MCF 10A (cell line): ENCODE results near the gene SPAG16. TPM values are rescaled to one million over a fixed set of nuclear protein-coding genes. Genes with fewer than 3 reads are reported as not detected.
A peak's percentile ranks its signal among the peaks of the same experiment; 100 is the strongest.

ENCODE experiments used
- BruUV-seq: library from RNA; stranded (reverse); fragments of 400-500 nt; replicated peaks from 2 replicates; lab custom pipeline; 2021; lab: Mats Ljungman, UMichigan
- CTCF ChIA-PET: fragments of 300-600 bp; sonication (Branson Sonifier 250); formaldehyde crosslinking; extraction: SDS; loops from one replicate; lab custom pipeline; 2021; ENCODE audit warnings: antibody characterized with exemption, inconsistent platforms; lab: Yijun Ruan, JAX
- POLR2A ChIA-PET: fragments of 300-600, 350-650 bp; sonication (Branson Sonifier 250); formaldehyde crosslinking; extraction: SDS; loops from one replicate; lab custom pipeline; 2020; ENCODE audit warnings: antibody characterized with exemption, inconsistent platforms; lab: Yijun Ruan, JAX
- DNase-seq: peaks from one replicate; pipeline ENCODE4 v3.0.0-alpha.2; 2018; ENCODE audit not compliant: unreplicated experiment
- H3K27ac Mint-ChIP-seq: one replicate; pipeline ENCODE4 v1.8.0; 2022; ENCODE audit warnings: mild to moderate bottlenecking, low read depth, mixed read lengths; ENCODE audit not compliant: unreplicated experiment
- H3K27me3 Mint-ChIP-seq: one replicate; pipeline ENCODE4 v1.8.0; 2022; ENCODE audit warnings: mixed read lengths; ENCODE audit not compliant: insufficient read depth, unreplicated experiment
- H3K36me3 Mint-ChIP-seq: one replicate; pipeline ENCODE4 v1.8.0; 2022; ENCODE audit warnings: mild to moderate bottlenecking, moderate library complexity, mixed read lengths; ENCODE audit not compliant: insufficient read depth, unreplicated experiment
- H3K4me1 Mint-ChIP-seq: one replicate; pipeline ENCODE4 v1.8.0; 2022; ENCODE audit warnings: mixed read lengths; ENCODE audit not compliant: insufficient read depth, unreplicated experiment
- H3K4me3 Mint-ChIP-seq: one replicate; pipeline ENCODE4 v1.8.0; 2022; ENCODE audit warnings: mild to moderate bottlenecking, moderate library complexity, mixed read lengths; ENCODE audit not compliant: unreplicated experiment
- H3K9me3 Mint-ChIP-seq: one replicate; pipeline ENCODE4 v1.8.0; 2022; ENCODE audit warnings: mixed read lengths; ENCODE audit not compliant: unreplicated experiment
- intact Hi-C: fragments of 100-400 bp; cut with micrococcal nuclease; formaldehyde crosslinking; loops from 2 replicates; pipeline ENCODE4 v1.14.1; 2022
- total RNA-seq: library from RNA; stranded (reverse); gene quantifications from 2 replicates; pipeline ENCODE4 v1.2.3, GENCODE V29; 2022
- TF ChIP-seq, protein P1 (sequence below): fragments of 200-600 bp; IDR thresholded peaks from one replicate; pipeline ENCODE4 v1.8.0; 2022; ENCODE audit warnings: antibody characterized with exemption, mild to moderate bottlenecking; ENCODE audit not compliant: unreplicated experiment

Gene SPAG16
- total RNA-seq, 1 experiment from 2014 or later: 11.5 TPM

DNA sequence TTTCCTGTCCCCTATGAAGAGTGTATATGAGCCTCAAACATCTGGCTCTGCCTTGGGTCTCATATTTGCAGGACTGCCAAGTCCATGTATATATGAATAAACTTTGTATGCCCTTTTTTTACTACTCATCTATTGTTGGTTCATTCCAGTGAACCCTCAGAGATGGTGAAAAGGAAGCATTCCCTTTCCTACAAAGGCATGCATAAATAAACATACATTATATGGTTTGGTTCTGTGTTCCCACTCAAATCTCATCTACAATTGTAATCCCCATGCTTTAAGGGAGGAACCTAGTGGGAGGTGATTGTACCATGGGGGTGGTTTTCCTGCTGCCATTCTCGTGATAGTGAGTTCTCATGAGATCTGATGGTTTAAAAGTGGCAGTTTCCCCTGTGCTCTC, 534.2 kb downstream of the SPAG16 start:
- CTCF ChIA-PET: interaction anchor here (0.6 to 1.0 kb wide), 2 partner anchors 11 to 920 kb away, joined by 3 read pairs; no protein-coding TSS in a partner anchor

DNA sequence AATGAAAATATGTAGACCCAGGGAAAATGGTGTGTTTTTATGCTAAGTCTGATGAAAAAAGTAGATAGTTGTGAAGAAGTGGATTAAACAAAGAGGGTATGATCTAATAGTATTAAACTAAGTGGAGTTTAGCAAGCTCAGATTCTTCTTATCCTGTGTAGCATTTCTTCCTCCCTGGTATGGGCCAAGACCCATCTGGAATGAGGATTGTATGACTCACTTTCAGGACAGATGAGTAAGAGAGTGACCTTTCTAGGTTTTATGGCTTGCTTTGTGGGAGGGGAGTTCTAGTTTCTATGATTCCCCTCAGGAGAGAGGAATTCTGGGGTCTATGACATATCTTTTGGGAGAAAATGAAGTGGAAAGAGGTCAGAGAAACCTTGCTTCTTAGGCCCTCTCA, 550.1 kb downstream of the SPAG16 start:
- intact Hi-C loops: no loop called here
- no peak overlapping the region for H3K4me3 Mint-ChIP-seq
- peaks cover 6% of the 10 kb centered on the region for H3K36me3 Mint-ChIP-seq
- BruUV-seq: no TSS peak
- peak; percentile 82 for DNase-seq
- no peaks in the 10 kb centered on the region for H3K9me3 Mint-ChIP-seq
- H3K4me1 Mint-ChIP-seq: peaks cover 11% of the 10 kb centered on the region
- POLR2A ChIA-PET: interaction anchor here (0.6 kb wide), 1 partner anchor 301 kb away, joined by 3 read pairs; no protein-coding TSS in a partner anchor
- H3K27ac Mint-ChIP-seq: peak overlapping the region; percentile 5
- H3K27me3 Mint-ChIP-seq: no peaks in the 10 kb centered on the region
- CTCF ChIA-PET: no interaction called here
- TF ChIP-seq, protein P1, sequence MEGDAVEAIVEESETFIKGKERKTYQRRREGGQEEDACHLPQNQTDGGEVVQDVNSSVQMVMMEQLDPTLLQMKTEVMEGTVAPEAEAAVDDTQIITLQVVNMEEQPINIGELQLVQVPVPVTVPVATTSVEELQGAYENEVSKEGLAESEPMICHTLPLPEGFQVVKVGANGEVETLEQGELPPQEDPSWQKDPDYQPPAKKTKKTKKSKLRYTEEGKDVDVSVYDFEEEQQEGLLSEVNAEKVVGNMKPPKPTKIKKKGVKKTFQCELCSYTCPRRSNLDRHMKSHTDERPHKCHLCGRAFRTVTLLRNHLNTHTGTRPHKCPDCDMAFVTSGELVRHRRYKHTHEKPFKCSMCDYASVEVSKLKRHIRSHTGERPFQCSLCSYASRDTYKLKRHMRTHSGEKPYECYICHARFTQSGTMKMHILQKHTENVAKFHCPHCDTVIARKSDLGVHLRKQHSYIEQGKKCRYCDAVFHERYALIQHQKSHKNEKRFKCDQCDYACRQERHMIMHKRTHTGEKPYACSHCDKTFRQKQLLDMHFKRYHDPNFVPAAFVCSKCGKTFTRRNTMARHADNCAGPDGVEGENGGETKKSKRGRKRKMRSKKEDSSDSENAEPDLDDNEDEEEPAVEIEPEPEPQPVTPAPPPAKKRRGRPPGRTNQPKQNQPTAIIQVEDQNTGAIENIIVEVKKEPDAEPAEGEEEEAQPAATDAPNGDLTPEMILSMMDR: no peak

More for the DNA sequence above, 534.2 kb downstream of the SPAG16 start:
- intact Hi-C loops: no loop called here
- Mint-ChIP-seq H3K9me3 (peaks cover 6% of the 10 kb centered on the region), H3K36me3 (no peaks in the 10 kb centered on the region), H3K27ac (no peak overlapping the region), H3K4me3 (no peak overlapping the region), H3K4me1 (no peaks in the 10 kb centered on the region), H3K27me3 (no peaks in the 10 kb centered on the region)
- POLR2A ChIA-PET: no interaction called here
- no peak for DNase-seq
- TF ChIP-seq, protein P1: no peak
- BruUV-seq: no TSS peak

DNA sequence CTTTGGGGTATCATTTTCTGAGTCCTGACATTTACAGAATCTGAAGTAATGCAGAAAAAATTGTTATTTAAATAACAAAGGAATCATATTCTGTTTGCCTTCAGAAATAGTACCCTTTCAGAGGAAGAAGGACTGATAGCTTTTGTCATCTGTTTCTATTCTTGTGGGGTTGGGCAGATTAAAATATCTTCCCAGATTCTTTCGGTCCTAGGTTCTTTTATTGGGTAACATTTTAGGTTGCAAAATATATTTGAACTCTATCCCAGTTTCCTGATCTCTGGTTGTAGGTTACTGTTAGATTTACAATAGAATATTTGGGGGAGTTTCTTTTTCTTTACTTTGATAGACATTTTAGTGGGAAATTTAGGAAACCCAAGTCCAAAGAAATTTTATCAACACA, 550.5 kb downstream of the SPAG16 start:
- POLR2A ChIA-PET: no interaction called here
- intact Hi-C loops: no loop called here
- Mint-ChIP-seq H3K9me3 (no peaks in the 10 kb centered on the region), H3K27me3 (no peaks in the 10 kb centered on the region), H3K4me3 (no peak overlapping the region), H3K27ac (peak overlapping the region; percentile 5), H3K36me3 (peaks cover 6% of the 10 kb centered on the region), H3K4me1 (peaks cover 11% of the 10 kb centered on the region)
- CTCF ChIA-PET: no interaction called here
- no TSS peak for BruUV-seq
- peak; percentile 52 for DNase-seq
- TF ChIP-seq, protein P1: no peak

DNA sequence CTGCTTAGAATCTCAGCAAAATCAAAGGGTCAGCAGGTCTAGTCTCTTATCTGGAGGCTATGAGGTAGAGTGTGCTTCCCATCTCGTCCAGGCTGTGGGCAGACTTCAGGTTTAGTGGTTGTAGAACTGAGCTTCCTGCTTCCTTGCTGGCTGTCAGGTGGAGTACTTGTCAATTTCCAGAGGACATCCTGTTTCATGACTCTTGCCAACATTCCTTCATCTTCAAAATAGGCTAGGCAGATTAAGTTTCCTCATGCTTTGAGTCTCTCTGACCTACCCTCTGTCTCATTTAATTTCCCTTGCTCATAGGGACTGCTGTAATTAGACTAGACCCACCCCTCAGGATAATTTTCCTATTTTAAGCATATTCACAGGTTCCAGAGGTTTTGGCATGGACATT, 562.6 kb downstream of the SPAG16 start:
- Mint-ChIP-seq H3K4me3 (no peak overlapping the region), H3K9me3 (peaks cover 7% of the 10 kb centered on the region), H3K4me1 (peaks cover 20% of the 10 kb centered on the region), H3K27ac (peak overlapping the region; percentile 16), H3K36me3 (peaks cover 6% of the 10 kb centered on the region), H3K27me3 (no peaks in the 10 kb centered on the region)
- ChIA-PET POLR2A (no interaction called here), CTCF (interaction anchor here (1.2 kb wide), 1 partner anchor 20 kb away, joined by 4 read pairs; no protein-coding TSS in a partner anchor)
- intact Hi-C loops: no loop called here
- TF ChIP-seq, protein P1: no peak
- no TSS peak for BruUV-seq
- peak; percentile 42 for DNase-seq
